Measurements from ENCODE around the gene MED13L. TPM values are rescaled to one million over a fixed set of nuclear protein-coding genes. Genes with fewer than 3 reads are reported as not detected.

Gene MED13L
- total and polyA plus RNA-seq, 2 of the 4 experiments (the other 2 are of a cell fraction) = 17.9 to 49.1 TPM

GRCh38 chr12:115990241-115990640 is 287.3 kb downstream of the MED13L start:
- no peak overlapping the region for H4K91ac ChIP-seq (ENCODE audit: insufficient read depth, low read depth, low read length)
- H3K18ac ChIP-seq (ENCODE audit: low read depth, low read length) = no peak overlapping the region
- no peak for ATAC-seq (ENCODE audit: low read depth)
- TF ChIP-seq CTCF (conservative IDR thresholded peaks at IDR 0.05; ENCODE audit: low read depth, low read length) = no peak
- TF ChIP-seq USF2 (IDR thresholded peaks at IDR 0.05; ENCODE audit: low read depth, low read length) = no peak
- TF ChIP-seq FOS (IDR thresholded peaks at IDR 0.05; ENCODE audit: low read depth, low read length) = no peak
- no peak for TF ChIP-seq RCOR1 (IDR thresholded peaks at IDR 0.05; ENCODE audit: insufficient replicate concordance, low read length)
- H2AK5ac ChIP-seq (ENCODE audit: low read depth, low read length) = no peak overlapping the region
- H2BK20ac ChIP-seq (ENCODE audit: low read depth, low read length) = no peak overlapping the region
- H3K23ac ChIP-seq (ENCODE audit: low read depth, low read length) = no peak overlapping the region
- POLR2A ChIA-PET (ENCODE audit: unreplicated experiment) = no interaction called here
- H2AK9ac ChIP-seq (replicated peaks; ENCODE audit: low read depth, low read length, poor library complexity) = no peak overlapping the region
- no peak overlapping the region for H2AFZ ChIP-seq (replicated peaks; ENCODE audit: low read length, poor library complexity)
- H3K4ac ChIP-seq (ENCODE audit: low read depth, low read length) = no peak overlapping the region
- H3K14ac ChIP-seq (replicated peaks; ENCODE audit: low read depth, low read length) = no peak overlapping the region
- H3K36me3 ChIP-seq (ENCODE audit: control insufficient read depth, insufficient read depth, low read length) = peaks cover 26% of the 10 kb centered on the region
- dilution Hi-C loops (cut with HindIII; ENCODE audit: low sequenced_read_pairs, unreplicated experiment) (no loop called here), intact Hi-C loops (cut with micrococcal nuclease) (loop anchor here (2.0 to 10.0 kb wide), 2 partner anchors 535 to 711 kb away; no protein-coding TSS in a partner anchor), in situ Hi-C loops (cut with MboI; ENCODE audit: low sequenced_read_pairs) (loop anchor here (10.0 kb wide), 2 partner anchors 605 to 705 kb away; no protein-coding TSS in a partner anchor)
- CTCF ChIA-PET = no interaction called here
- H2BK5ac ChIP-seq (ENCODE audit: low read depth, low read length, poor library complexity, severe bottlenecking) = no peak overlapping the region
- no peak overlapping the region for H4K5ac ChIP-seq (ENCODE audit: low read depth, low read length)
- H3K4me2 ChIP-seq (ENCODE audit: low read depth, low read length) = no peak overlapping the region
- no peak overlapping the region for H4K8ac ChIP-seq (ENCODE audit: low read depth in 2 of 2, low read length in 2 of 2)
- H3K56ac ChIP-seq (ENCODE audit: extremely low read depth, insufficient read depth, low read length) = no peak overlapping the region
- H2BK120ac ChIP-seq (ENCODE audit: low read depth, low read length) = no peak overlapping the region
- peaks cover 8% of the 10 kb centered on the region for H3K9me1 ChIP-seq (ENCODE audit: insufficient read depth, low read length)
- H3K27ac ChIP-seq (ENCODE audit: insufficient read depth, low read length) = no peak overlapping the region
- H3K4me3 ChIP-seq (ENCODE audit: insufficient read depth, low read depth, low read length) = no peak overlapping the region
- no peak overlapping the region for H3K9ac ChIP-seq (ENCODE audit: low read depth, low read length)
- no peaks in the 10 kb centered on the region for H3K9me3 ChIP-seq (ENCODE audit: control insufficient read depth, insufficient read depth, low read length)
- peaks cover 8% of the 10 kb centered on the region for H3K4me1 ChIP-seq (ENCODE audit: control insufficient read depth, insufficient read depth, low read length)
- H3K27me3 ChIP-seq (ENCODE audit: control insufficient read depth, insufficient read depth, low read length) = no peaks in the 10 kb centered on the region
- no CpG with 5 or more reads among the region's 3 CpGs for WGBS, 2 experiments (ENCODE audit: extremely low coverage in 2 of 2, insufficient read length in 1 of 2)
- H2BK15ac ChIP-seq (ENCODE audit: low read depth, low read length) = no peak overlapping the region
- DNase-seq = no peak
- H3K79me1 ChIP-seq (ENCODE audit: low read depth in 1 of 2, low read length in 2 of 2) = peaks cover 41 to 58% of the 10 kb centered on the region in 2 experiments
- no TSS peak for BruUV-seq (replicated peaks)
- H4K20me1 ChIP-seq (ENCODE audit: insufficient read depth, low read length) = peaks cover 15% of the 10 kb centered on the region
